Neuronal stem cell (in vitro differentiated cells): ENCODE results near the gene TMEM51. TPM values are rescaled to one million over a fixed set of nuclear protein-coding genes. Genes with fewer than 3 reads are reported as not detected.
A peak's percentile ranks its signal among the peaks of the same experiment; 100 is the strongest.

Source experiments
- DNase-seq: peaks from one replicate; pipeline ENCODE4 v3.0.0-alpha.2; 2013; ENCODE audit warnings: low spot score
- H2AFZ ChIP-seq: one replicate; pipeline ENCODE4 v1.6.1; 2013; ENCODE audit warnings: mild to moderate bottlenecking, low read length, inconsistent platforms
- H2AK5ac ChIP-seq: 2 replicates; pipeline ENCODE4 v1.6.1; 2013; ENCODE audit warnings: low read depth, mild to moderate bottlenecking, inconsistent platforms, low read length, moderate library complexity, mixed read lengths
- H2BK120ac ChIP-seq: 2 replicates; pipeline ENCODE4 v1.6.1; 2013; ENCODE audit warnings: low read depth, mild to moderate bottlenecking, inconsistent platforms, low read length, moderate library complexity, mixed read lengths
- H2BK12ac ChIP-seq: one replicate; pipeline ENCODE4 v1.6.1; 2013; ENCODE audit warnings: low read length, inconsistent platforms
- H2BK15ac ChIP-seq: 2 replicates; pipeline ENCODE4 v1.6.1; 2013; ENCODE audit warnings: mild to moderate bottlenecking, low read length, inconsistent platforms, mixed read lengths
- H2BK5ac ChIP-seq: one replicate; pipeline ENCODE4 v1.6.1; 2013; ENCODE audit warnings: inconsistent platforms, mild to moderate bottlenecking, low read length, moderate library complexity
- H3K14ac ChIP-seq: one replicate; pipeline ENCODE4 v1.6.1; 2013; ENCODE audit warnings: low read length, inconsistent platforms
- H3K18ac ChIP-seq: 2 replicates; pipeline ENCODE4 v1.6.1; 2013; ENCODE audit warnings: low read length, inconsistent platforms
- H3K23ac ChIP-seq: 2 replicates; pipeline ENCODE4 v1.6.1; 2013; ENCODE audit warnings: low read depth, mild to moderate bottlenecking, mixed read lengths, low read length, inconsistent platforms; ENCODE audit not compliant: poor library complexity
- H3K27ac ChIP-seq: replicated peaks from 3 replicates; pipeline ENCODE4 v1.5.1; 2013; ENCODE audit warnings: low read length, inconsistent platforms
- H3K27me3 ChIP-seq, 3 experiments: 2 replicates each; pipeline ENCODE4 v1.6.1; 2013; ENCODE audit warnings: low read length in 3 of 3, mild to moderate bottlenecking in 2 of 3, inconsistent platforms in 1 of 3, low read depth in 1 of 3, mixed read lengths in 1 of 3, moderate library complexity in 1 of 3; ENCODE audit not compliant: control insufficient read depth in 3 of 3, insufficient read depth in 3 of 3
- H3K36me3 ChIP-seq, 2 donors: replicated peaks in 1 of 2; 2 replicates each; pipeline ENCODE4 v1.6.1; 2013; ENCODE audit warnings: low read length in 2 of 2; ENCODE audit not compliant: control insufficient read depth in 2 of 2, insufficient read depth in 2 of 2
- H3K4ac ChIP-seq: 2 replicates; pipeline ENCODE4 v1.6.1; 2013; ENCODE audit warnings: inconsistent platforms, mild to moderate bottlenecking, low read length, moderate library complexity
- H3K4me1 ChIP-seq, 2 donors: 1 replicate in 1 of 2; 2 replicates in 1 of 2; pipeline ENCODE4 v1.6.1; 2013; ENCODE audit warnings: low read length in 2 of 2, low read depth in 1 of 2; ENCODE audit not compliant: control insufficient read depth in 2 of 2, insufficient read depth in 1 of 2
- H3K4me2 ChIP-seq: one replicate; pipeline ENCODE4 v1.6.1; 2013; ENCODE audit warnings: mild to moderate bottlenecking, low read length, inconsistent platforms; ENCODE audit not compliant: insufficient read depth, poor library complexity, severe bottlenecking
- H3K4me3 ChIP-seq, 2 donors: 2 replicates each; pipeline ENCODE4 v1.5.1; 2013; ENCODE audit warnings: low read length in 2 of 2, mild to moderate bottlenecking in 2 of 2, inconsistent platforms in 1 of 2, moderate library complexity in 1 of 2
- H3K79me1 ChIP-seq: one replicate; pipeline ENCODE4 v1.6.1; 2013; ENCODE audit warnings: low read depth, mild to moderate bottlenecking, inconsistent platforms, low read length, moderate library complexity
- H3K9ac ChIP-seq: one replicate; pipeline ENCODE4 v1.6.1; 2013; ENCODE audit warnings: mild to moderate bottlenecking, low read depth, low read length, inconsistent platforms; ENCODE audit not compliant: poor library complexity
- H3K9me3 ChIP-seq, 2 donors: replicated peaks in 1 of 2; 2 replicates each; pipeline versions ENCODE3 to v1.6.1; 2013; ENCODE audit warnings: low read length in 2 of 2, mild to moderate bottlenecking in 2 of 2, inconsistent platforms in 1 of 2, low read depth in 1 of 2, mixed read lengths in 1 of 2, moderate library complexity in 1 of 2; ENCODE audit not compliant: control insufficient read depth in 2 of 2, insufficient read depth in 1 of 2
- H4K8ac ChIP-seq: one replicate; pipeline ENCODE4 v1.6.1; 2013; ENCODE audit warnings: low read depth, mild to moderate bottlenecking, inconsistent platforms, low read length, moderate library complexity
- H4K91ac ChIP-seq: one replicate; pipeline ENCODE4 v1.6.1; 2013; ENCODE audit warnings: low read length, low read depth, mild to moderate bottlenecking, inconsistent platforms; ENCODE audit not compliant: poor library complexity
- WGBS, 2 donors: extraction: QIAGEN DNeasy Blood & Tissue Kit; methylation state at CpG; one replicate each; pipeline ENCODE4 v1.1.7; 2013; ENCODE audit warnings: missing lambda C conversion rate in 2 of 2, mixed read lengths in 1 of 2; ENCODE audit not compliant: insufficient read length in 2 of 2, insufficient replicate concordance in 1 of 2; ENCODE audit errors: extremely low coverage in 2 of 2; 5-methylcytosine and 5-hydroxymethylcytosine counted together
- polyA plus RNA-seq, 2 experiments: library from polyadenylated mRNA; stranded (reverse); fragments of 200-250 nt; gene quantifications; one replicate each; pipeline ENCODE4 v1.2.3, GENCODE V29; 2013

TMEM51 gene
- polyA plus RNA-seq (2013, experiment 1 of 2), result 9.6 TPM
- 9.7 TPM for polyA plus RNA-seq (2013, experiment 2 of 2)

GRCh38 chr1:15153184-15153841, at the start of gene TMEM51:
TSS of gene TMEM51 (plus strand) at chr1:15153747. CDS start at chr1:15215088, 61,341 bp downstream.
- no peak within 1 kb of the TSS for H3K4ac ChIP-seq
- H3K27me3 ChIP-seq, result peaks cover 5 to 41% (median 19%) of the 10 kb centered on the region in 3 experiments
- peak within 1 kb of the TSS; percentile 59 for H2BK15ac ChIP-seq
- peak within 1 kb of the TSS; percentile 92 for H3K4me2 ChIP-seq
- DNase-seq, result peak; percentile 75
- H3K27ac ChIP-seq, result no peak within 1 kb of the TSS
- no peak within 1 kb of the TSS for H4K91ac ChIP-seq
- H2BK120ac ChIP-seq, result peak within 1 kb of the TSS; percentile 16
- H2BK12ac ChIP-seq, result no peak within 1 kb of the TSS
- no CpG with 5 or more reads among the region's 56 CpGs for WGBS, 2 donors
- peak within 1 kb of the TSS; percentile 62 to 87 for H3K4me3 ChIP-seq
- H3K9me3 ChIP-seq, result peaks cover 0 to 2% of the 10 kb centered on the region in 2 donors
- no peaks in the 10 kb centered on the region for H3K36me3 ChIP-seq
- H3K79me1 ChIP-seq, result peaks cover 4% of the 10 kb centered on the region
- H3K18ac ChIP-seq, result peak within 1 kb of the TSS; percentile 84
- peak within 1 kb of the TSS; percentile 98 for H2AFZ ChIP-seq
- H3K4me1 ChIP-seq, result peaks cover 3 to 6% of the 10 kb centered on the region in 2 donors
- H3K9ac ChIP-seq, result peak within 1 kb of the TSS; percentile 79
- no peak within 1 kb of the TSS for H3K23ac ChIP-seq
- H2BK5ac ChIP-seq, result peak within 1 kb of the TSS; percentile 43
- no peak within 1 kb of the TSS for H4K8ac ChIP-seq
- H2AK5ac ChIP-seq, result peak within 1 kb of the TSS; percentile 18
- H3K14ac ChIP-seq, result no peak within 1 kb of the TSS

- Histone ChIP-seq H4K91ac (no peak overlapping the region), H3K4me3 (peak overlapping the region in 1 of 2 donors; percentile 13), H3K14ac (no peak overlapping the region), H3K4me2 (no peak overlapping the region), H3K9me3 (peaks cover 0 to 8% of the 10 kb centered on the region in 2 donors), H2BK120ac (no peak overlapping the region), H3K79me1 (no peaks in the 10 kb centered on the region), H3K4me1 (peaks cover 0 to 25% of the 10 kb centered on the region in 2 donors), H4K8ac (no peak overlapping the region), H2BK12ac (no peak overlapping the region), H3K27me3 (peaks cover 0 to 3% (median 0%) of the 10 kb centered on the region in 3 experiments), H3K18ac (no peak overlapping the region), H3K4ac (no peak overlapping the region), H2AK5ac (no peak overlapping the region), H3K23ac (no peak overlapping the region), H2AFZ (no peak overlapping the region), H2BK5ac (no peak overlapping the region), H2BK15ac (no peak overlapping the region), H3K9ac (no peak overlapping the region), H3K36me3 (peaks cover 0 to 3% of the 10 kb centered on the region in 2 donors), H3K27ac (no peak overlapping the region)
- DNase-seq, result no peak
- WGBS, 2 donors, result no CpG with 5 or more reads among the region's 10 CpGs
Observed at GRCh38 chr1:15103906-15104305, 49.6 kb upstream of the TMEM51 start.

GRCh38 chr1:15104768-15105167, 48.8 kb upstream of the TMEM51 start:
- H2BK15ac ChIP-seq, result no peak overlapping the region
- no peak for DNase-seq
- peaks cover 0 to 8% of the 10 kb centered on the region in 2 donors for H3K9me3 ChIP-seq
- no peak overlapping the region for H2AK5ac ChIP-seq
- no peak overlapping the region for H3K4ac ChIP-seq
- no peak overlapping the region for H3K18ac ChIP-seq
- no peak overlapping the region for H2BK12ac ChIP-seq
- H3K9ac ChIP-seq, result no peak overlapping the region
- no peak overlapping the region for H2BK120ac ChIP-seq
- H2AFZ ChIP-seq, result no peak overlapping the region
- no peak overlapping the region for H3K23ac ChIP-seq
- no peak overlapping the region for H3K27ac ChIP-seq
- no peaks in the 10 kb centered on the region for H3K79me1 ChIP-seq
- H3K27me3 ChIP-seq, result peaks cover 0 to 3% (median 0%) of the 10 kb centered on the region in 3 experiments
- no peak overlapping the region for H3K14ac ChIP-seq
- no peak overlapping the region for H2BK5ac ChIP-seq
- H3K4me2 ChIP-seq, result no peak overlapping the region
- peaks cover 0 to 17% of the 10 kb centered on the region in 2 donors for H3K4me1 ChIP-seq
- no peak overlapping the region for H4K8ac ChIP-seq
- no peak overlapping the region for H3K4me3 ChIP-seq
- H4K91ac ChIP-seq, result no peak overlapping the region
- H3K36me3 ChIP-seq, result peaks cover 0 to 3% of the 10 kb centered on the region in 2 donors

GRCh38 chr1:15106608-15107007, 46.9 kb upstream of the TMEM51 start:
- Histone ChIP-seq H3K9me3 (peaks cover 0 to 8% of the 10 kb centered on the region in 2 donors), H4K8ac (no peak overlapping the region), H3K9ac (no peak overlapping the region), H2AFZ (no peak overlapping the region), H3K36me3 (peaks cover 0 to 3% of the 10 kb centered on the region in 2 donors), H2AK5ac (no peak overlapping the region), H3K4me1 (peaks cover 0 to 12% of the 10 kb centered on the region in 2 donors), H3K27me3 (no peaks in the 10 kb centered on the region), H2BK12ac (no peak overlapping the region), H3K27ac (no peak overlapping the region), H3K79me1 (no peaks in the 10 kb centered on the region), H3K4me3 (no peak overlapping the region), H2BK15ac (no peak overlapping the region), H3K23ac (no peak overlapping the region), H2BK120ac (no peak overlapping the region), H4K91ac (no peak overlapping the region), H3K14ac (no peak overlapping the region), H3K4ac (no peak overlapping the region), H2BK5ac (no peak overlapping the region), H3K18ac (no peak overlapping the region), H3K4me2 (no peak overlapping the region)
- no peak for DNase-seq
- WGBS, 2 donors, result no CpG with 5 or more reads among the region's 7 CpGs
